Activated T-cell treated with anti-CD3 and anti-CD28 coated beads, Interleukin-2, amount 50 U/mL, for 24 hours (primary cell): ENCODE measurements around the gene EFHC1.
"Not testable (repeated sequence)": the region's sequence is repeated elsewhere in the genome, so short reads cannot be mapped to it uniquely, and the experiment has no call there.

ENCODE experiments used
- DNase-seq: peaks from one replicate; pipeline ENCODE4 v3.0.0-alpha.2; 2020
- H3K27ac Mint-ChIP-seq: 2 replicates; pipeline ENCODE4 v1.8.0; 2020; ENCODE audit warnings: mild to moderate bottlenecking, mixed read lengths
- H3K27me3 Mint-ChIP-seq: 2 replicates; pipeline ENCODE4 v1.8.0; 2020; ENCODE audit warnings: mixed read lengths
- H3K36me3 Mint-ChIP-seq: 2 replicates; pipeline ENCODE4 v1.8.0; 2020; ENCODE audit warnings: low read depth, mixed read lengths
- H3K4me1 Mint-ChIP-seq: 2 replicates; pipeline ENCODE4 v1.8.0; 2020; ENCODE audit warnings: low read depth, mixed read lengths
- H3K4me3 Mint-ChIP-seq: 2 replicates; pipeline ENCODE4 v1.8.0; 2020; ENCODE audit warnings: mild to moderate bottlenecking, moderate library complexity, mixed read lengths
- H3K9me3 Mint-ChIP-seq: 2 replicates; pipeline ENCODE4 v1.8.0; 2020; ENCODE audit warnings: mixed read lengths

Gene EFHC1

GRCh38 chr6:52411911-52412310 is 8.2 kb upstream of the EFHC1 start:
- Mint-ChIP-seq H3K4me1 (peaks cover 31% of the 10 kb centered on the region), H3K27me3 (no peaks in the 10 kb centered on the region), H3K27ac (no peak overlapping the region), H3K36me3 (no peaks in the 10 kb centered on the region), H3K4me3 (no peak overlapping the region), H3K9me3 (no peaks in the 10 kb centered on the region)
- no peak for DNase-seq

- H3K27ac Mint-ChIP-seq: no peak overlapping the region
- H3K27me3 Mint-ChIP-seq: no peaks in the 10 kb centered on the region
- H3K4me3 Mint-ChIP-seq: no peak overlapping the region
- DNase-seq: no peak
- H3K9me3 Mint-ChIP-seq: no peaks in the 10 kb centered on the region
- H3K4me1 Mint-ChIP-seq: peaks cover 24% of the 10 kb centered on the region
- H3K36me3 Mint-ChIP-seq: peaks cover 2% of the 10 kb centered on the region
These were observed 4.8 kb upstream of the EFHC1 start for GRCh38 chr6:52415333-52415732.

GRCh38 chr6:52415917-52416628 is 4.1 kb upstream of the EFHC1 start:
- DNase-seq: no peak
- H3K36me3 Mint-ChIP-seq: peaks cover 2% of the 10 kb centered on the region
- peaks cover 24% of the 10 kb centered on the region for H3K4me1 Mint-ChIP-seq
- H3K27me3 Mint-ChIP-seq: no peaks in the 10 kb centered on the region
- no peak overlapping the region for H3K4me3 Mint-ChIP-seq
- no peaks in the 10 kb centered on the region for H3K9me3 Mint-ChIP-seq
- H3K27ac Mint-ChIP-seq: no peak overlapping the region

- H3K27ac Mint-ChIP-seq: no peak overlapping the region
- peaks cover 24% of the 10 kb centered on the region for H3K4me1 Mint-ChIP-seq
- H3K4me3 Mint-ChIP-seq: no peak overlapping the region
- no peak for DNase-seq
- no peaks in the 10 kb centered on the region for H3K9me3 Mint-ChIP-seq
- no peaks in the 10 kb centered on the region for H3K27me3 Mint-ChIP-seq
- peaks cover 2% of the 10 kb centered on the region for H3K36me3 Mint-ChIP-seq
These were observed 3.5 kb upstream of the EFHC1 start for GRCh38 chr6:52416629-52417151.

- H3K27ac Mint-ChIP-seq: no peak overlapping the region
- peaks cover 2% of the 10 kb centered on the region for H3K36me3 Mint-ChIP-seq
- no peaks in the 10 kb centered on the region for H3K27me3 Mint-ChIP-seq
- no peaks in the 10 kb centered on the region for H3K9me3 Mint-ChIP-seq
- no peak for DNase-seq
- peaks cover 24% of the 10 kb centered on the region for H3K4me1 Mint-ChIP-seq
- H3K4me3 Mint-ChIP-seq: no peak overlapping the region
These were observed 2.4 kb upstream of the EFHC1 start for GRCh38 chr6:52417675-52418111.

- H3K27ac Mint-ChIP-seq: no peak overlapping the region
- H3K27me3 Mint-ChIP-seq: no peaks in the 10 kb centered on the region
- DNase-seq: no peak
- H3K4me3 Mint-ChIP-seq: no peak overlapping the region
- peaks cover 24% of the 10 kb centered on the region for H3K4me1 Mint-ChIP-seq
- H3K36me3 Mint-ChIP-seq: peaks cover 2% of the 10 kb centered on the region
- H3K9me3 Mint-ChIP-seq: no peaks in the 10 kb centered on the region
These were observed 1.5 kb upstream of the EFHC1 start for GRCh38 chr6:52418606-52419005.

- no peak overlapping the region for H3K27ac Mint-ChIP-seq
- H3K4me1 Mint-ChIP-seq: peaks cover 14% of the 10 kb centered on the region
- H3K27me3 Mint-ChIP-seq: no peaks in the 10 kb centered on the region
- no peak for DNase-seq
- no peaks in the 10 kb centered on the region for H3K9me3 Mint-ChIP-seq
- no peak overlapping the region for H3K4me3 Mint-ChIP-seq
- H3K36me3 Mint-ChIP-seq: peaks cover 2% of the 10 kb centered on the region
These were observed 671 bp downstream of the EFHC1 start for GRCh38 chr6:52420668-52421358.

GRCh38 chr6:52422156-52422555 is 2.0 kb downstream of the EFHC1 start:
- peaks cover 2% of the 10 kb centered on the region for H3K36me3 Mint-ChIP-seq
- H3K4me1 Mint-ChIP-seq: peaks cover 4% of the 10 kb centered on the region
- H3K4me3 Mint-ChIP-seq: no peak overlapping the region
- no peaks in the 10 kb centered on the region for H3K27me3 Mint-ChIP-seq
- H3K27ac Mint-ChIP-seq: no peak overlapping the region
- DNase-seq: no peak
- no peaks in the 10 kb centered on the region for H3K9me3 Mint-ChIP-seq

- H3K9me3 Mint-ChIP-seq: no peaks in the 10 kb centered on the region
- DNase-seq: no peak
- H3K4me1 Mint-ChIP-seq: peaks cover 4% of the 10 kb centered on the region
- peaks cover 2% of the 10 kb centered on the region for H3K36me3 Mint-ChIP-seq
- H3K27ac Mint-ChIP-seq: no peak overlapping the region
- no peaks in the 10 kb centered on the region for H3K27me3 Mint-ChIP-seq
- no peak overlapping the region for H3K4me3 Mint-ChIP-seq
These were observed 3.3 kb downstream of the EFHC1 start for GRCh38 chr6:52423448-52423847.

- H3K27ac Mint-ChIP-seq: no peak overlapping the region
- no peaks in the 10 kb centered on the region for H3K9me3 Mint-ChIP-seq
- peaks cover 4% of the 10 kb centered on the region for H3K4me1 Mint-ChIP-seq
- no peak overlapping the region for H3K4me3 Mint-ChIP-seq
- H3K27me3 Mint-ChIP-seq: no peaks in the 10 kb centered on the region
- H3K36me3 Mint-ChIP-seq: peaks cover 2% of the 10 kb centered on the region
- no peak for DNase-seq
These were observed 3.8 kb downstream of the EFHC1 start for GRCh38 chr6:52423971-52424381.

- Mint-ChIP-seq H3K4me3 (no peak overlapping the region), H3K27me3 (no peaks in the 10 kb centered on the region), H3K9me3 (no peaks in the 10 kb centered on the region)
These were observed 4.4 kb downstream of the EFHC1 start for GRCh38 chr6:52424513-52424912.

GRCh38 chr6:52426667-52427066 is 6.5 kb downstream of the EFHC1 start:
- no peak for DNase-seq
- no peaks in the 10 kb centered on the region for H3K27me3 Mint-ChIP-seq
- peaks cover 2% of the 10 kb centered on the region for H3K4me1 Mint-ChIP-seq
- H3K9me3 Mint-ChIP-seq: no peaks in the 10 kb centered on the region
- H3K27ac Mint-ChIP-seq: no peak overlapping the region
- no peak overlapping the region for H3K4me3 Mint-ChIP-seq
- no peaks in the 10 kb centered on the region for H3K36me3 Mint-ChIP-seq

More at GRCh38 chr6:52424513-52424912, 4.4 kb downstream of the EFHC1 start:
- no peaks in the 10 kb centered on the region for H3K4me1 Mint-ChIP-seq
- no peak for DNase-seq
- no peak overlapping the region for H3K27ac Mint-ChIP-seq
- H3K36me3 Mint-ChIP-seq: peaks cover 2% of the 10 kb centered on the region

- not testable (repeated sequence) for H3K4me3 Mint-ChIP-seq, H3K4me1 Mint-ChIP-seq, DNase-seq, H3K36me3 Mint-ChIP-seq, H3K27ac Mint-ChIP-seq, H3K27me3 Mint-ChIP-seq, H3K9me3 Mint-ChIP-seq
These were observed 13.2 kb downstream of the EFHC1 start for GRCh38 chr6:52433294-52433693.

- H3K4me3 Mint-ChIP-seq: no peak overlapping the region
- H3K27me3 Mint-ChIP-seq: no peaks in the 10 kb centered on the region
- H3K36me3 Mint-ChIP-seq: no peaks in the 10 kb centered on the region
- H3K27ac Mint-ChIP-seq: no peak overlapping the region
- no peaks in the 10 kb centered on the region for H3K9me3 Mint-ChIP-seq
- H3K4me1 Mint-ChIP-seq: peaks cover 2% of the 10 kb centered on the region
- no peak for DNase-seq
These were observed 15.2 kb downstream of the EFHC1 start for GRCh38 chr6:52435345-52435744.

GRCh38 chr6:52438926-52439325 is 18.8 kb downstream of the EFHC1 start:
- Mint-ChIP-seq H3K9me3 (no peaks in the 10 kb centered on the region), H3K27me3 (no peaks in the 10 kb centered on the region), H3K4me3 (no peak overlapping the region), H3K27ac (no peak overlapping the region), H3K36me3 (no peaks in the 10 kb centered on the region), H3K4me1 (no peaks in the 10 kb centered on the region)
- no peak for DNase-seq
